ENCODE measurements around the gene BMP7.

Gene BMP7

DNA sequence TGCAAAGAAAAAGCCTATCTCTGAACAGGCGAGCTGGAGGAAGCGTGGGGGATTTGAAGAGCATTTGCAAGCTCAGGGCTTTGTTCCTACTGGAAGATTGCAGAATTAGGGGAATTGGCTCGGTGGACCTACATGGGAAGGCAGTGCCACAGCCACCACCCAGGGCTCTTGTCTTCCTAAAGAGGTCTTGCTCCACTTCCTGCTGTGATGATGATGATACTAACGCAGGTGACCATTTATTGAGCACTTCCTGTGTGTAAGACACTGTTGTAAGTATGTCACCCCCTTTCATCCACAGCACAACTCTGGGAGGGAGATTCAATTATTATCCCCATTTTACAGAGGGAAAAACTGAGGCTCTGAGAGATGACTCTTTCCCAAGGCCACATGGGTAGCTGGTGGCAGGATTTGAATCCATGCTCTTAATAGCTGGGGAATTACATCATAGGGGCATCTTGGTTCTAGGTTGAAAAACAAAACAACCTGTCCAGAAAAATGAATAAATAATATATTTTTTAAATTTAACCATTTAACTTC, 41.2 kb downstream of the BMP7 start:
- DNase-seq = no peak

DNA sequence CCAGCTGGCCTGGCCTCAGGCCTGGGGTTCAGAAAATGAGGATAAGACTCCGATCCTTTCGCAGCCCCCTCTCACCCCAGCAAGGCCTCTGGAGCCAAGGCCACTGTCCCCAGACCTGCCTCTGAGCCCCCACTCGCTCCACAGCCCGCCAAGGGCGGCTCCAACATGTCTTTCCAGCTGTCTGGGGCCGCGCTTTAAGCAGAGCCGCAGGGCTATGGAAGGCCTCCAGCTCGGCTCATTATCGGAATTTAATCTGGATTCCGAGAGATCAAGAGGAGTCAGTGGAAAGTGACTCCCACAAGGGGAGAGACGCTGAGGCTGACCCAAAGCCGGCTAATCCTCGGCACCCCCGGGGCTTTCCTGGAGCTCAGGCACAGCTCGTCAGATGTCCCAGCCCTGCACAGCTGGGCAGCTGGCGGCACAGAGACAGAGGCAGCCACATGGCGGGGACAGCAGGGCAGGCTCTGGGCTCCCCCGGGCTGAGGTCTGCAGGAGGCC, 41.8 kb downstream of the BMP7 start:
- no peak for DNase-seq

DNA sequence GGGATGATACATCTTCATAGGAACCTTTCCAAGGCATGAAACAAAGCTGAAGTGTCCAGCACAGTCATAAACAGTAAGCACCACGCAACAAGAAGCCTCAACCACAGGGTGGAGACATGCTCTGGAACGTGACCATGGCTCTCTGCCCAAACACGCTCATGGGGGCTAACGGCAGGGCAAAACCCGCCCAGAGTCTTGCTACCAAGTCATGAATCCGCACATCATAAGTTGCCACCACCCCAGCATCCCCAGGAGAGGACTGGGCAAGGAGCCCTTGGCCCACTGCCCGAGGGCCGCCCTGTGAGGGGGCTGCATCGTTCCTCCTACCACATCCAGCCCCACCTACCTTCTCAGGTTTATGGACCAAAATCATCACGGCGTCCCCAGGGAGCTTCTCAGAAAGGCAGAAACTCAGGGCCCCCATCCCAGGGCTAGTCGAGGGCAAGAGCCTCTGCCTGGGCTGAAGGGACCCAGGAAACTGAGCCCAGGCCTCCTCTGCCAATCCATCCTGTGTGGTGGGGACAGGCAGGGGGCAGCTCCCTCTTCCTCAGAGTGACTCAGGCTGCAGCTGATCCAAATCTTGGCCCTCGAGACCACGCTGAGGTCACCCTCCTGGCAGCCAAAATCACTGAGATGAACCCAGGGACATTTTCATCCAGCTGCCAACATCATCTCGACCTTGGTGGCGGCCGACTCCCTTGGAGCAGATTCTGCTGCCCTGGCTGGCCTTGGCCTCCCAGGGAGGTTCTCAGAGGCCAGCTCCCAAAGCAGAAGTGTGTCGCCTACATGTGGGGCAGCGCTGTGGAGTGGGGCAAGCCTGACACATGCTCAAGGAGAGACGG, 42.6 kb downstream of the BMP7 start:
- DNase-seq = no peak

DNA sequence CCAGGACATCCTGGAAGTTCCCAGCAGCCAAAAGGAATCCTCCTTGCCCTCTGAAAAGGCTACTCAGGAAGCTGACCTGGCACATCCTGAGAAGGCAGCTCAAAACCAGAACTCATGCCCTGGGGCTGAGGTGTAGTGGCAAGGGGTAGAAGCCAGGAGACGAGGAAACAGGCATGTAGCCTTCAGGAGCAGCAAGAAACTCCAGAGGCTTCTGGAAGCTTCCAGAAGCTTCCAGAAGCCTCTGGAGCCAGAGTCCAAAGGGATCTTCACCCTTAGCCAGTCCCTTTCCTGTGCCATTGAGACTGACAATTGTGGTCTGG, 43.9 kb downstream of the BMP7 start:
- no peak for DNase-seq

DNA sequence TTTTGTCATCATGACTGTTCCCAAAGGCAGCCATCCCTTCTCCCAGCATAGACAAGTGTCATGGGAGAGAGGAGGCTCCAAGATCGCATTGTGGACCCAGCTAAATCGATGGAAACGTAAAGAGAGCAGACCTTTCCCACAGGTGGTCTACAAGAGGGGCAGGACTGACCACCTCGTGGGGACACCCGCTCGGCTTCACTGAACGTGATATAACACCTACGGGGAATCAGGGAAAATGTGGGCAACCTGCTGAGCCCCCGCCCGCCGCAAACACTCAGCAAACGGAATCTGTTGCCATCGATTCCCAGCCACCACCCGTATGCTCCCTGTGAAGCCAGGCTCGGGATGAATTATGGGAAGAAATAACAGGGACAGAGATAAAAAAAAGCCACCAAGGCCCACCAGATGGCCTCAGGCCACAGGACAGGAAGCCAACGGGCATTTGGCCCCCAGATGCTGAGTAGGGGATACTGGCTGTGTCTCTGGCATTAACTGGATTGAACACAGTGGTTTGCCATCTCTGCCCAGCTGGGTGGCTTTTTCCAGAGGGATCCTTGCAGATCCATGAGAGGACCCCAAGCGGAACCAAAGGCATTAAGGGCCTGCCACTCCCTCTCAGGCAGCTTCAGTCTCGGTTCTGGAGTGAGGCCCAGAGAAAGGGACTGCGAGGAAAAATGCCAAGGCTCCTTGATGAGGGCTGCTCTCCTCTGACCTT, 44.4 kb downstream of the BMP7 start:
- no peak for DNase-seq

DNA sequence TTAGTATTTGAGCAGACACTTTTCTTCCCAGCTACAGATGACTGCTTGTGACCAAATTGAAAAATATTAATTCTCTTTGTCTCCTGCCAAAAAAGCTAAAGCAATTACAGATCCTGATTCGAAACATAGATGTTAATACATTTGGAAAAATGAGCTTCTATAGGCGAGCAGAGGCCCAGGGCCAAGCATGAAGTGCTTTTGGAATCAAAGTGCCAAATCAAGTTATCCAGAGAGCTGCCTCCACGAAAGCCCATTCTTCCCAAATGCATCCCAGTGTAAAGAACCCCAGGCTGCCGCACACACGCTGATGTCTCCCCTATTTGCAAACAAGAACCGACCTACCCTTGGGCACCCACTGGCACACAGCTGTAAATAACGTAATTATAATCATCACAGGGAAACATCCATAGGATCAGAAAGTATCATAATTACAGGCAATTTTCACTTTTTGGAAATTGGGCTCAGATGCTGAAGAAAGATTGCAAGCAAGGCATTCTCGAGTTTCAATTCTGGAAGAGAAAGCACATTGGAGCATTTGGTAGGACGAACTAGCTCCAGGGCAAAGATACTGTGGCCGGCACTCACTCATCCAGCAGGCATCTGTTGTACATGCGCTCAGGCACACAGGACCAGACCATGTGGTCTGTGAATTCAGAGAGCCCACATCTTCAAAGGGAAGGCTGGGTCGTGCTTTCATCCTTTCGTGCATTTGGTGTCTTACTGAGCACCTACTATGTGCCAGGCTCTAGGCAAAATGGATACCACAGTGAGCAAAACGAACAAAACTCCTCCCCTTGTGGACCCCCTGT, 45.9 kb downstream of the BMP7 start:
- no peak for DNase-seq

DNA sequence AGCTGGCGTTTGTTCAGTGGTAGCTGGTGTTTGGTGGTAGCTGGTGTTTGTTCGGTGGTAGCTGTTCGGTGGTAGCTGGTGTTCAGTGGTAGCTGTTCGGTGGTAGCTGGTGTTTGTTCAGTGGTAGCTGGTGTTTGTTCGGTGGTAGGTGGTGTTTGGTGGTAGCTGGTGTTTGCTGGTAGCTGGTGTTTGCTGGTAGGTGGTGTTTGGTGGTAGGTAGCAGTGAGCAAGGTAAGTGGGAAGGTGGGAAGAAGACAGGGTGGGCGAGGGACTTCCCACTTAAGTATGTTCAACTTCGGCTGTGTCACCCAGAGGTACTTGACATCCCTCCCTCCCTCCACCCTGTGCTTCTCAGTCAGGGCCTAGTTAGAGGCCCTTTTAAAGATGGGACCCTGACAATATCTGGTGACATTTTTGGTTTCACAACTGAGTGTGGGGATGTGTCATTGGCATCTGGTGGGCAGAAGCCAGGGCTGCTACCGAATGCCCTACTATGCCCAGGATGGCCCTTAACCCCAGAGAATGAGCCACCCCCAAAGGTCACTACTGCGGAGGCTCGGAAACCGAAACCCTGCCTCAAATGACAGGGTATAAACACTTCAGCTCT, 47.3 kb downstream of the BMP7 start:
- no peak for DNase-seq

DNA sequence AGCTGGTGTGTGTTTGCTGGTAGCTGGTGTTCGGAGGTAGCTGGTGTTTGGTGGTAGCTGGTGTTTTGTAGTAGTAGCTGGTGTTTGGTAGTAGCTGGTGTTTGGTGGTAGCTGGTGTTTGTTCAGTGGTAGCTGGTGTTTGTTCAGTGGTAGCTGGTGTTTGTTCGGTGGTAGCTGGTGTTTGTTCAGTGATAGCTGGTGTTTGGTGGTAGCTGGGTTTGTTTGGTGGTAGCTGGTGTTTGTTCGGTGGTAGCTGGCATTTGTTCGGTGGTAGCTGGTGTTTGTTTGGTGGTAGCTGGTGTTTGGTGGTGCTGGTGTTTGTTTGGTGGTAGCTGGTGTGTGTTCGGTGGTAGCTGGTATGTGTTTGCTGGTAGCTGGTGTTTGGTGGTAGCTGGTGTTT, 48.0 kb downstream of the BMP7 start:
- DNase-seq = no peak

DNA sequence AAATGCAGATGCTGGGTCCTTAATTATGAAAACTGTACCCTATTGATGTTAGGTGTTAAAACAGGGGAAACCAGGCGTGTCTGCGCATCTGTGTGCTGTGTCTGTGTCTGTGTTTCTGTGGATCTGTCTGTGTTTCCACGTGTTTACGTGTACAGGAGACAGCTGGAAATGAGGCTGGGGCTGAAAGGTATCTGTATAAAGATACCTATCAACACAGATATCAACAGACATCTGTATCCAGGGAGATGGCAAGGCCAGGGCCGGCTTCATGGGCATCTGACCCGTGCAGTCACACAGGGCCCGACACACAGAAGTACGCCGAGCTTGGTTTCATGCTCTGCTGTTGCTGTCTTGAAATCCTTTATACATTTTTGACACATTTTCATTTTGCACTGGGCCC, 48.6 kb downstream of the BMP7 start:
- DNase-seq = no peak

DNA sequence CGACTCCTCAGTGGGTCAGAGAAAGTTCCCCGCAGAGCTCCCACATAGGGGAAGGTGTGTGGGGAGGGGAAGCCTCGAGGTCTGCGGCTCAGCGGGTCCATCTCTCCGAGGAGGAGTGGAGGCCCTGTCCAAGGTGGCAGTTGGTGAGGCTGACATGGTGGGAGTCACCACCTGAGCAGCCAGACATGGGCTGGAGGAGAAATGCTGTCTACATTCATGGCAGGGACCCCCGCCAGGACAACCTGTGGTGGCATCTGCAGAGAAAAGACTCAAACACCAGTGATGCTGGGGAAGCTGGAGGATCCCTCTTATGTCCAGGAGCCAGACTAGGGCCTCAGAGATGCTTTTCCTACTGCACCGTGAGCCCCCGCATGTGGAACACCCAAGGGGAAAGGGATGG, 49.8 kb downstream of the BMP7 start:
- no peak for DNase-seq

DNA sequence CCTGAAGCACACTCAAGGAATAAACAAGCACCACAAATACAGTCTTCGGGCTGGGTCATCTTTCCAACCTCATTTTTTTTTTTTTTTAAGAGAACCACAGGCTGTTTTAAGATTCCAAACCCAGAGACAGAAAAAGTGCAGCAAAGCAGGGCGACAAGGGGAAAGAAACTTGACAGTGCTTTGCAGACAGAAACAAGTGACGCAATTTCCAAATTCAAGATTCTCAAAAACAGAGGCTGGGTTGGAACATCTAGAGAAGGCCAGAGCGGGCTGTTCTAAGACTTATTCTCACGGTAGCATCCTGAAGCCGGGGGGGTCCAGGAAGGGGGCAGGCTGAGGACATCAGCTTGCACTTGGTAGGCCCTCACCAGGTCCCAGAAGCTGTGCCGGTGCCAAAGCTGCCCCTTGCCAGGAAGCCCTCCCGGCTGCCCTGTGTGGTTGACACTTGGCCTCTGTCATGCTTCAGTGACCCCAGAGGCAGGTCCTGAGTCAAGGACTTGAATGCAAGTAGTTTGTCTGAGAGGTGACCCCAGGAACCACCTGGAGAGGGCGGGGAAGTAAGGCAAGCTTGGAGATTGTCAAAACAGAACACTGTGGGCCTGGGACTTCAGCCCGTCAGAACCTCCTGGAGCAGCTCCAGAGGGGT, 50.5 kb downstream of the BMP7 start:
- DNase-seq = no peak

DNA sequence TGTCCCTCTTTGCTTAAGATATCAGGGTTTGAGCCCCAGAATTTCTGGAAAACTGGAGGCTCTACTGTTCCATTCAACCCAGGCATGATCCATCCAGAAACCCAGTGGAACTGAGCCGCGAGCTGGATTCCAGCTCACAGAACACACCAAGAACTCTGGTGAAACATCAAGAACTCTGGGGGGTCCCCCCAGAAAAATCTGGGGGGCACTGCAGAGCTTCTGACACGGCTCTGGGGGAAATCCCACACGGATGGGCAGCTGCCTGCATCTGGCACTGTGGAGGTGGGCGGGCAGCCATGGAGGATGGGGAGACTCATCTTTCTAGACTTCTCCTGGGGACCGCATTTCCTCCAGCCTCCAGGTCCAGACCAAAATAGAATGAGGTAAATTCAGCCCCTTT, 51.0 kb downstream of the BMP7 start:
- no peak for DNase-seq

DNA sequence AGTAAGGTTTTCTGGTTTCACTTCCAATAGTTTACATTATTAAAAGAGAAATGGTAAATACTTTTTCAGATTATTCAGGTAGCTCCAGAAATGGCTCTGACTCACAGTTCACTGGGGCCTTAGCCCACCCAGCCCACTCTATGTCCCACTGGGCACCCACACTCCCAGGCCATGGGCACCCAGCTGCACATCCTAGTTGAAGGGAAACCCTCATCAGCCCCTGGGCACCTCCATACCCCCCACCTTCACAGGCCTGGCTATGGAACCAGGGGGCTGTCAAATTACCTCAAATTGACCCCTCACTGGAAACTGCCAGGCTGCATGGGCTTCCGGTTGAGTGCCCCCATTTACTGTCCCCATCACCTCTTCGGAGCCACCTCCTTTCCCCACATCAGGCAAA, 51.5 kb downstream of the BMP7 start:
- DNase-seq = no peak

DNA sequence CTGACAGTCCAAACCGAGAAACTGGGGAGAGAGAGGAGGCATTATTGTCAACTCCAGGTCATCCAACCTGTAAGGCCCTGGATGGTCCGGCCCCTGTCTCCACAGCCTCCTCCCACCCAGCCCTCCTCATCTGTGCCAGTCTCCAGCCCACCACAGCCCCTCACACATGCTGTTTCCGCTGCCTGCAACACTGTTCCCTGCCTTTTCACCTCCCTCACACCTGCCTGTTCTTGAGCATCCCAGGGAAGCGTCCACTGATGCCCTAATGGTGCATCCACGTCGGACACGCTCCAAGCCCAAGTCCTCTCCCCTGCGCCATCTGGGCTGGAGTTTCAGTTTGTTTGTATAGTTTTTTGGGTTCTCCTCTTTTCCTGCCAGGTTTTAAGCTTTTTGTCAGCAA, 52.0 kb downstream of the BMP7 start:
- DNase-seq = no peak

DNA sequence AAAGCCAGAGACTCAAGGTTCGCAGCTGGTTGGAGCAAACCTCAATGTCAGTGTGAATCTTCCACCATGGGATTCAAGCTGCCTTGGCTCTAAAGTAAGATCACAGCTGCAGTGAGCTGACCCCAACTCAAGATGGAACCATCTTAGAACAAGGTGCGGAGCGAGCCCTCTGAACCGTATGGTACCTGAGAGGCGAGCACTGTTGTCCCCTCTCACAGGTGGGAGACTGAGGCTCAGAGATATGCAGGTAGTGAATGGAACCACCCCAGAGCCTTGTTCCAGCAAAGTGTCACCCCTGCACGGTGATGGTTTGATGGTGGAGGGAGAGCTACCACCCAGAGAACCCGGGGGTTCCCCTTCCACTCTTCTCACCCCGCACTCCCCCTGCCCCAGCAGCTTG, 52.5 kb downstream of the BMP7 start:
- no peak for DNase-seq

DNA sequence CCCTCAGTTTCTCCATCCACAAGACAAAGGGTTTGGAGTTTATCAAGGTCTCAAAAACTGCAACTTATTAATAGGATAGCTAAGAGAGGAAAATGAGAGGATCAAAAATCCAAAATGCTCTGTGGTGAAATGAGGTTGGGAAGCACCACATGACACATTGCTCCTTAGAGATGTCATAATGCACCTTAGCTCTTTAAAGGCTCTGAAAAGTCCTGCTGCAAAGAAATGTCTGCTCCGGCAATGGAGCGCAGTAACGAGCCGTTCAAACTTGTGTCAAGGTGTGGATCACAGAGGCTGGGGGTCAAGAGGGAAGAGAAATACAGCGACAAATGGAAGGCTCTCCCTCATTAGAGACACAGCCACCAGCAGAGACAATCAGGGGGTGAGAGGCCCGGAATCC, 53.1 kb downstream of the BMP7 start:
- no peak for DNase-seq

DNA sequence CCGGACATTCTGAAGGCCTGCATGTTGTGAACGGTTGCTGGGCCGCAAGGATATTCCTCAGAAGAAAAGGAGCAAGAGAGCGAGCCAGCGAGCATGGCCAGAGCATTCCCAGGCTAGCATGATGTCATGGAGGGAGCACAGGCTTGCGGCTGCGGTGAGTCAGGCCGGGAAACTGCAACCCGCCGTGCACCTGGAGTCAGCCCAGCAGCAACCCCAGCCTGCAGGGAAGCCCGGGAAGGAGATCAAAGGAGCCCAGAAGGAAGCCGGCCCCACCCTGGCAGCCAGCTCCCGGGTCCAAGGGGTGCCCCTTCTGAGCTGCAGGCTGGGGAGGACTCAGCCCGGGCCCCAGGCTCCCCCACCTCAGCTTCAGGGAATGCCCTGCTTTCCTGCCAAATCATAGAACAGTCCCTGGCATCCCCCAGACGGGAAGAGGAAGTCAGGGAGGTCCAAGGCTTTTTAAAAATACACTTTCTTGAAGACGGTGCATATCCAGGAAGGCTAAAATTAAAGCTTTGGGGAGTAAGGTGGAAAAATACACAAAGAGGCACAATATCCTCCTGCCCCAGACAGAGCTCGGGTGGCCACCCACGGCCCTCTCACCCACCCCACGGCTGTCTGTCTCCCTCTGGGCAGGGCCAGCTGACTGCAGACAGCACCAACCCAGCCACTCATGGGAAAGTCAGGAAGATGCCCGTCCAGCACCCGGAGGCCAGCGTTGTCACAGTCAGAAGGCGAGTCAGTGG, 53.7 kb downstream of the BMP7 start:
- no peak for DNase-seq

DNA sequence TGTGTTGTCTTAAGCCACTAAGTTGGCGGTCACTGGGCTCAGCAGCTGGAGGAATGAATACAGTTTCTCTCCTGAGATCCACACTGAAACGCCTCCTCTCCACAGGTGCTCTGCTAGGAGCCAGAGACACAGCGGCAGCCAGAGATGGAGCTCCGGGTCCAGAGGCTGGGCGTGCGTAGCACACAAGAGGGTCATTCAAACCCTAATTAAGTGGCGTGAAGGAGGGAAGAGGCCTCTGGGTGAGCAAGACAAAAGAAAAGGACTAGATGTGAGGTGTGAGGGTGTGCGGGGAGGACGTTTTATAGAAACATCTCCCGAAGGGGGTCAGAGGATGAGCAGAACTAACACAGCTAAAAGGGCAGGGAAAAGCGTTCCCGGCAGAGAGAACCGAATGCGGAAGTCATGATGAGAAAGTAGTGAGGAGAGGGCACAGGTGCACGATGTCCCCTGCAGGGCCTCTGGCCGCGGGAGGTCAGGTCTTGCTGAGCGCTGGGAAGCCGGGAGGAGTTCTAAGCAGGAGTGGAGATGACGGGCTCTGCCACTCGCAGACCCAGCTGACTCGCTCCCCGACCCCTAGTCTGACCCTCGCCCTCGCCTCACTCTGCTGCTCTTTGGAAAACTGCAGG, 54.4 kb downstream of the BMP7 start:
- no peak for DNase-seq

DNA sequence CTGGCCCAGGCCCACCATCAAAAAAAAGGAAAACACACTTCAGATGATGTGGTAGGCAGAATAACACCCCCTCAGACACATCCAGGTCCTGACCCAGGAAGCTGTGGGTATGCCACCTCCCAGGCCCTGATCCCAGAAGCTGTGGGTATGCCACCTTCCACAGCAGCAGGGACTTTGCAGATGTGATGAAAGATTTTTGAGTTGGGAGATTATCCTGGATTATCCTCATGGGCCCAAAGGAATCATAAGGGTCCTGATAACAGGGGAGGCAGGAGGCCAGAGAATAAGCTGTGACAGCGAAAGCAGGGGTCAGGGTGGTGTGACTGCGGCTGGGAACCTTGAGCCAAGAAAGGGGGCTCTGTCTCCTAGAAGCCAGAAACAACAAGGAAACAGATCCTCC, 55.0 kb downstream of the BMP7 start:
- DNase-seq = no peak

DNA sequence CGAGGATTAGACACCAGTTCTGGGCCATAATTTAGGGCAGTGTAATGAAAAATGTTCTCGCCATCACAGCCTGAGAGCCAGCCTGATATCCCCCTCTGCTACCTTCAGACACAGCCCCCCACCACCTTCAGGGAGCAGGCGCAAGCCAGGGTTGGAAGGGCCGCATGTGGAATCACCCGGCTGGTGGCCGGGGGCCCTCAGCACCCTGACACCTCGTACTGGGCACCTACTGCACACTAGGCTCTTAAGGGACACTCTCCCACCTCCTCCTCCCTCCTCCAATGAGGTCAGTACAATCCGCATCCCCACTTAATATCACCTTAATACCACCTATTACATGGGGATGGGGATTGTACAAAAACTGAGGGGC, 55.5 kb downstream of the BMP7 start:
- DNase-seq = no peak

Measured in activated naive CD4-positive, alpha-beta T cell (primary cell).